Stimulated activated CD4-positive, alpha-beta T cell treated with anti-CD3 and anti-CD28 coated beads, Interleukin-4, amount 100 ng/mL, for 24 hours (primary cell): ENCODE results near the gene GDF9.

Source experiments
- DNase-seq: peaks from one replicate; pipeline ENCODE4 v3.0.0-alpha.2; 2020

GDF9 gene

DNA sequence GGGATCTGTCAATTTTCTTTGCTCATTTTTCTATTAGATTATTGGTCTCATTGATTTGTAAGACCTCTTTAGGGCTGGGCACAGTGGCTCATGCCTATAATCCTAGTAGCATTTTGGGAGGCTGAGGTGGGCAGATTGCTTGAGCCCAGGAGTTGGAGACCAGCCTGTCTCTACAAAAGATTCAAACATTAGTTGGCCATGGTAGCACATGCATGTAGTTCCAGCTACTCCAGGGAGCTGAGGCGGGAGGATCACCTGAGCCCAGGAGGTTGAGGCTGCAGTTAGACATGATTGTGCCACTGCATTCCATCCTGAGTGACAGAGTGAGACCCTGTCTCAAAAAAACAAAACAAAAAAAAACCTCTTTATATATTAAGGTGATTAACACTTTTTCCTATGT, 29.4 kb downstream of the GDF9 start:
- DNase-seq, result no peak

DNA sequence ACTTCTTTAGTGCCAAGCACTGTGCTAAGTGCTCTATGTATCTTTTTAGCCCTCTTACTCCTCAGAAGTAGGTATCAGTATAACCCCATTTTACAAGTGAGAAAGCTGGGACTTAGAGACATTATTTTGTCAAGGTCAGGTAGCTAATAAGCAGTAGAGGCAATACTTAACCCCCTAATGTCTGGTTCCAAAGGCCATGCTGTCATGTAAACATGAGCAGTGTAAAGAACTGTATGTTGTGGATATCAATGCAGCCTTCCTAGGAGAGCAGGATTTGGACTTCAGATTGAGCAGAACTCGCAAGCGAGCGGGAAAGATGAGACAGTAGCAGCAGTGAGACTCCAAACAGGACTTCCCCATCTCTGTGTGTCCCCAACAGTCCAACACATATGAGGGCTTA, 32.2 kb downstream of the GDF9 start:
- no peak for DNase-seq

DNA sequence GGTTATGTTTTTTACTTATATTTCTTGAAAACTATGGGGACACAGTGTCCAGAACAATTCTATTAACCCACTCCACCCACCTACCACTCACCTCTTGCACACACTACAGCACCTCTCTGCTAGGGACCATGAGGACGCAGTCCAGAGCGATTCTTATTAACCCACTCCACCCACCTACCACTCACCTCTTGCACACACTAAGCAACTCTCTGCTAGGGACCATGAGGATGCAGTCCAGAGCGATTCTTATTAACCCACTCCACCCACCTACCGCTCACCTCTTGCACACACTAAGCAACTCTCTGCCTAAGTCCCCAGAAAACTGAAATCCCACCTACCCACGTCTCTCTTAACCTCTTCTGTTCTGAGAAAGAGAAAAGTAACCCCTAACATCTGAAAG, 33.7 kb downstream of the GDF9 start:
- DNase-seq, result no peak

DNA sequence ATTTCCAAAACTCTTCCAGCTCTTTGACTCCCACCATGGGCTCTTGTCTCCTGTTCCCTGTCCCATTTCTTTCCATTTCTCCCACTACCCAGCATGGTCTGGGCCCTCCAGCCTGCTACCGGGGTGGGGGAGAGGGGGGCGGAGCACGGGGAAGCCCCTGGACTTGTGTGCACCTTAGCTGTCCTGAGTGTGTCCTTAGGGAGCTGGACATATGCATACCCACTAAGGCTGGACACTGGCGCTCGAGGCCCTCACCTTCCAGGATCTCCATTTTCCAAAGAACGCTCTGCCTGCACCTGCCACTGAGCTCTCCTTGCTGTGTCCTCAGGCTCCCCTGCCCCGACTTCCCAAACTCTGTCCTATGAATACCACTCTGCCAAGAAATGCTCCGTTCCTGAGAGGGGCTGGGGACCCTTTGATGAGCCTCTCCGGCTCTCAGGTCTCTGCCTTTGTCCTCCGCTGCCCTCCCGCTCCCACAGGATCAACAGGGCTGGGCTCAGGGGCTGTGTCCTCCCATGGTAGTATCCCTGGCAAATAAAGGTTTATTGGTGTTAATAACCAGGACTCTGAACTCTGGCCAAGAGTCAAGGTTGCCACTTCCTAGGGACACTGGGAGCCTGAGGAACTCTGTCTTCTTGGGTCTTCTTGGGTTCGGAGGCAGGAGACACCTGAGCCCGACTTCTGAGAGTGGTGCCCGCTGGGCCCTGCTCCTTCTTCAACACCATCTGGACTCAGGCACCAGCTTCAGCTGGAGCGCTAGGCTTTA, 35.0 kb downstream of the GDF9 start:
- DNase-seq, result no peak

DNA sequence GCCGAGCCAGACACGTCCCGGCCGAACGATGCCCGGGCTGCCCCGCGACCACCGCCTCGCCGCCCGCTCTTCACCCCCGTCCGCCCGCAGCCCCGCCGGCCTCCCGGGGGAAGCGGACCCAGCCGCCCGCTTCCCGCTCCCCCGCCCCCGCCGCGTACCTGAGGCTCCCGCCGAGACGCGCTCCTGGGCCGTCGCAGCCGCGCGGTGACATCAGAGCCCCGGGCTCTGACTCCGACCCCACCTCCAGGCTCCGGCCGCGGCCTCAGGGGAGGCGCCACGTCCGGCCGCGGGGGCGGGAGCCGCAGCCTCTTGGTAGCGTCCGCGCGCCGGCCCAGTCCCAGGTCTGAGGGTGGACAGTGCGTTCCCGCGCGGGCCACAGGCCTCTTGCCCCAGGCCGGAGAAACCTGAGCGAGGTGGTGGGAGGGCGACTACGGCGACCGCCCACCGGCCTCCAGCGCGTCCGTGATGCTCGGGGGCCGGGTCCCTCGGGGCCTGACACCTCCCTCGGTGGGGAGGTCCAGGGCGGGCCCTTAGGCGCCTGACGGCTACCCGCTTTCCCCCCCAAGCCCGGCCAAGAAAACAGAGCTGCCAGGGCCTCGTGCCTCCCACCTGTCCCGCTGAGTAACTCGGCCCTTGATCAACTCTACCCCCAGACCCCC, 35.7 kb downstream of the GDF9 start, which contains the start of gene SHROOM1:
SHROOM1 (minus strand) TSS at position 212 of the 659 bp plus-strand sequence. CDS start 4,507 bp downstream, outside the sequence.
- DNase-seq, result no peak

DNA sequence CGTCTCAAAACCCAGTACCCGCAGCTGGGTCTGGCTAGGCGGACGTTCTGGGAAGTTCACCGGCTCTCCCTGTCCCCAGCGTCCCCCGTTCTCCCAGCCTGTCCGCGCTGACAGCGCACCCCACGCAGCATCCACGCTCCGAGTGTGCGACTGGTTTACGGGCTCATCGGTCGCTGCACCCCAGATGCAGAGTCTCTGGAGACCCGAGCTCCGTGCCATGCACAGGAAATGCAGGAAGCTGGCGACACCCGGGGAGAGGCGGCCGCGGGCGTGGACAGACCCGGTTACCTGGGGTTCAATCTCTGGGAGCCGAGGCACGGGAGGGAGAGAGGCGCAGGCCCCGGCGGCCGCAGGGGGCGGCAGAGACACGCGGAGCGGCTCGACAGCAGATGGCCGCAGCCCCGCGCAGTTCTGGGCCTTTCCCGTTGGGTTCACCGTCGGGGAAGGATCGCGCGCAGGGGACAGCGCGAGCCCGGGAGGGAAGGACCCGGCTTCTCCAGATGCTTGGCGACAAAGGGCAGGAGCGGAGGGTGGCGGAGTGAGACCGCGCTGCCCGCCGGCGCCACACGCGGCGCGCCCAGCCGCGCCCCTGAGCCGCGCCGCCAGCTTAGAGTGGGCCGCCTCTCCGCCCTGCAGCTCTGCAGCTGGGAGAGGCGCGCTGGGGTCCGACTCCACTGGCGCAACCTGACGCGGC, 36.4 kb downstream of the GDF9 start:
- peak; percentile 70 for DNase-seq

DNA sequence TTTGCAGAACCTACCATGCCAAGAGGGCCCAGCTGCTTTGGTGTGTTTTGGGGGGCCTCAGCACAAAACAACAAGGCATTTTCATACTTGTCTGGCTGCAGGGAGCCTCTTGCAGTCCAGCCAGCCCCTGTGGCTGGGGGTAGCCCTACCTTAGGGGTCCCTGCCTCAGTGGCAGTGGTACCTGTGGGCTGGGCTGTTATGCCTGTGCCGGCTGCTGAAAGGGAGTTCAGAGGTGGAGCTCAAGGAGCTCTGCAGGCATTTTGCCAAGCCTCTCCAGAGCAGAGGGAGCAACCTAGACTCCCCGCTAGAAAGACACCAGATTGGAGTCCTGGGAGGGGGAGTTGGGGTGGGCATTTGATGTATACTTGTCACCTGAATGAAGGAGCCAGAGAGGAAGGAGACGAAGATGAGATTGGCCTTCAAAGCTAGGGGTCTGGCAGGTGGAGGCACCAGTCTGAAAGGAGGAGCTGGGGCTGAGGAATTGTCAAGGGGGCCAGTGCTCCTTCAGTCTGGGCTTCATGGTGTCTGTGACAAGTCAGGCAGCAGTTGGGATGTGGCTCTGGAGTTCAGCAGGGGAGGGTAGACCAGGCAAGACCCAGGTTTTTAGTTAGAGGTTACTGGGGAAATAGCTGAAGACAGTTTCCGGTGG, 37.3 kb downstream of the GDF9 start:
- DNase-seq, result no peak

DNA sequence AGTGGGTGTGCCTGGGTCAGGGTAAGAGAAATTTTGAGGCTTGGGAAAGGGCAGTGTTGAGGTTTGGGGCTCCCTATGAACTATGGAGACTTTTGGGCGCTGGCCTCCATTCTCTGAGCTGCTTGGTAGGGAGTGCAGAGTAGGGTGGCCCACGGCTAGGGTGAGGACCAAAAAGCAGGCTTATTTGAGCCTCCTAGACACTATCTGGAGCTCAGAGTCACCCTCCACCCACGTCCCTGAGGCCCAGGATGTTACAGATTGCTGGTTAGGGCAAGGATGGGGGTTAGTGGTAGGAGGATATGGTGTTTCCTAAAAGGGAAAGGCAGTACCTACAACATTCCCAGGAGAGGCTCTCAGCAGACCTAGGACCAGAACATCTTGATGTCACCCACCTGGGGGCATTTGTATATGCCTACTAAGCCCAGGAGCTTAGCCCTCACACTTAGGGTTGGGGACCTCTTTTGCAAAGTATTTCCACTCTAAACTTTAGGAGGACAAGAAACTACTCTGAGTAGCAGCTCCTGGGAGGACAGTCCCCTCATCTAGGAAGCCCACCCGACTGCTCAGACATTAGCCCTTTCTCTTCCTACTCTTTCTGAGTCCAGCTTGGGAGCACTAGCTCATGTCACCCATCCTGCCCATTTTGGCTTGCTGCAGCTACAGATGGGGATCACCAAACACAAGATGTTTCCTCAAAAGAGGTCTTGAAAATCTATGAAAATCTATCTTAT, 38.2 kb downstream of the GDF9 start:
- DNase-seq, result no peak

DNA sequence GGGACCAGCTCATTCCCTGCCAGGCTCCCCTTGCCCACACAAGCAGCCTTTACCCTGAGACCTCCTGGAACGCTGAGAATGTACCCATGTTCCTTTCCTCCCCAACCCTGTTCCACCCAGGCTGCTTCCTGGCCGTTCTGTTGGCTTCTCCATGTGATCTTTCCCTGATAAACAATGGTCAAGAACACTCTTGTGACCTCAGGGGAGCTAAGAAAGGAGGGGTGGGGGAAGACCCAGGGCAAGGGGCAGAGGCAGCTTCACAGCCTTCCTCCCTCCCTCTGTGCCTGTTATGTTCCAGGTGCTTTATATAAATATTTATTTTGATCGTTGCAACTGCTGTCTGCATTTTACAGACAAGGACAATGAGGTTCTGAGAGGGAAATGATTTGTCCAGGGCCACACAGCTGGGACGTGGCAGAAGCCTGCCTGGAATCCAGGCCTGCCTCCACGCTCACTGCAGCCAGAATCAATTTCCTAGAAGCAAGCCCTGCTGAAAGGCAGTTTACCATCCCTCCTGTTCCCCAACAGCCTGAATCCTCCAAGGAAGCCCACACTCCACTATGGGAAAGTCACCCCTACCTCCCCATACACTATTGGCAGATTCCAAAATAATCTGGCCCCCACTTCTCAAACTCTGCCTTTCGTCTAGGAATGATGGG, 39.7 kb downstream of the GDF9 start:
- no peak for DNase-seq

DNA sequence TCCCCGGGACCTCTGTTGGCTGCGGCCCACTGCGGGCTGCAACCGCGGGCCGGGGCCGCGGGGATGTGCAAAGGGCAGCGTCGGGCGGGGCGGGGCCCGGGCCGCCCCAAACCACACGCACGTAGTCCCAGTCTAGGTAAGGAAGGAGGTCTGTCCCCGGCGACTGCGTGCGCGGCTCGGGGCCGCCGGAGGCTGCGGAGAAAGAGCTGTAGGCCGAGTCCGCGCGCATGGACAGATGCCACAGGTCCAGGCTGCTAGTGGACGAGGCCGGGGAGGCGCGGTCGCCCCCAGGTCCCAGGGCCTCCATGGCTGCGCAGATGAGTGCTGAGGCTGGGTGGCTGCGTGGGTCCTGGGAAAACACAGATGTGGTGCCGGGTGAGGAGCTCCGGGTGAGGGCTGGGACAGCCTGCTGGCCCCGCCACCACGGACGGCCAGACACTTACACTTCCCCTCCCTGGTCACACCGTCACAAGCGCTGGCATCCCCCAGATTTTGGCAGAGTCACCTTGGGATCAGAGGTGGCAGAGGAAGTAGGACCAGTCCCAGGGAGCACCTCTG, 40.4 kb downstream of the GDF9 start:
- DNase-seq, result no peak

DNA sequence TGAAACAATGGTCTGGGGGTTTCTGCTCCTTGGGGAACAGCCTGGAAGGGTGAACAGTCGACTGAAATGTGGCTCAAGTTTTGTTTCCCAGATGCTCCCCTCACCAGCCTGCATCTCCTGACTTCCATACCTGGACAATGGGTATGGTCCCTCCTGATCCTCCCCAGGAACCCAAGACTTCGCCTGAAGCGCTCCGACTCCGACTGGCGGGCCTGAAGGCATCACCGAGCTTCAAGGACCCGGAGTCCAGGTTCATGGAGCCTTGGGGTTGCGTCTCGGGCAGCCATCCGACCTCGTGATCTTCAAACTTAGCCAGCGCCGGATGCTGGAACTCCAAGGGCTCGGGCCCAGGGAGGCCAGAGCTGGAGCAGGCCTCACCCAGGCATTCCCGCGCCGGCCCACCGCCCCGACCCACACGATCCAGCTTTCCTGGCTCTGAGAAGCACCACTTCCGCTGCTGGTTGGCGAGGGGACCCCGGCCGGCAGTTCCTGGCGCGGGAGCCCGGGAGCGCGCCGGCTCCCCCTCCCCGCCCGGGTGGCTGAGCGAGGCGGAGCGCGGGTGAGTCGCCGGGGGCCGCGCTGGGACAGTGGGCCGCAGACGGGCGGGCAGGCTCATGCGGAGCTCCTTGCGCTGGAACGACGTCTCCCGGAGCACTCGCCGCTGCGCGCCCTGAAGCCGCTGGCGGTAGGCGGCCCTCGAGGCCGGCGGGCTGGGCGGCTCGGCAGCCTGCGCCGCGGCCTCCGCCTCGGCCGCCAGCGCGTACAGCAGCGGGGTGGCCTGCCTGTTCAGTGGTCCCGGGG, 41.0 kb downstream of the GDF9 start:
- DNase-seq, result no peak

DNA sequence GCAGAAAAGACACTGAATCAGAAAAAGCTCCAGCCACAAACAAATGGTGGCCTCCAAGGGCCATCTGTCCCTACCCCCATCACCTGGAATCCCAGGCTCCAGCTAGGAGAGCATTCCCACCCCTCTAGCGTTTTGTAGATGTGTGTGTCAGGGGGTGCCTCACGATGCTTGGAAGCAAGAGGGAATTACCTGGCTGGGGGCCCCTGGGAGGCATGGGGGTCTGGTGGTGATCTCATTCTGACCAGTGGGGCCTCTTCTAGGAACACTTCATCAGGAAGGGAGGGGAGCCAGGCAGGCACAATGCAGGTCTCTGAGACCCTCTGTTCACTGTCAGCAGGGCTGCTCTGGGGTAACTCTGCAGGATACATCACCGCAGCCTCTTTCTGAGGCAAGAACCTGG, 41.8 kb downstream of the GDF9 start:
- no peak for DNase-seq

DNA sequence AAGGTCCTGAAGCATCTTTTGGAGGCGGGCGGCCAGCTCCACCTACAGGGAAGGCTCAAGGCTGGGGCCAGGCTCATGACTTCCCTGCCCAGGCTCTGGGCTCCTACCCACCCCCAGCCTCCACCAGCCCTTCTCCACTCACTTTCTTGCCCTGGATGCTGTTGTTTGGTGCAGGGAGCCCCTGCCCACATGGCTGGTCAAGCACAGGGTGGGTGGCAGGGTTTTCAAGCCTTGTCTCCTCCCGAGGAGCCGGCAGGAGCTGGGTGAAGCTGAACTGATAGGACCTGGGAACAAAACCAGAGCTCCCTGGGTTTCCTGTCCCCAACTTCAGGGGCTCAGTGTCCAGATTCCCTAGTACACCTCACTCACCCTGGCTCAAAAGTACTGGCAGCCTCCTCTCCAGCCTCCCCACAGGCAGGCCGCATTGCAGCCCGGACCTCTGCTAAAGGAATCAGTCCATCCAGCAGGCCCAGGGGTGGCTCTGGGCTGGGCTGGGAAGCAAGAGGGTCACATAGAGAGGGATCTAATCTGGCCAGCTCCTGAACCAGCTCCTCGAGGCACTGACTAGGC, 42.7 kb downstream of the GDF9 start:
- no peak for DNase-seq

DNA sequence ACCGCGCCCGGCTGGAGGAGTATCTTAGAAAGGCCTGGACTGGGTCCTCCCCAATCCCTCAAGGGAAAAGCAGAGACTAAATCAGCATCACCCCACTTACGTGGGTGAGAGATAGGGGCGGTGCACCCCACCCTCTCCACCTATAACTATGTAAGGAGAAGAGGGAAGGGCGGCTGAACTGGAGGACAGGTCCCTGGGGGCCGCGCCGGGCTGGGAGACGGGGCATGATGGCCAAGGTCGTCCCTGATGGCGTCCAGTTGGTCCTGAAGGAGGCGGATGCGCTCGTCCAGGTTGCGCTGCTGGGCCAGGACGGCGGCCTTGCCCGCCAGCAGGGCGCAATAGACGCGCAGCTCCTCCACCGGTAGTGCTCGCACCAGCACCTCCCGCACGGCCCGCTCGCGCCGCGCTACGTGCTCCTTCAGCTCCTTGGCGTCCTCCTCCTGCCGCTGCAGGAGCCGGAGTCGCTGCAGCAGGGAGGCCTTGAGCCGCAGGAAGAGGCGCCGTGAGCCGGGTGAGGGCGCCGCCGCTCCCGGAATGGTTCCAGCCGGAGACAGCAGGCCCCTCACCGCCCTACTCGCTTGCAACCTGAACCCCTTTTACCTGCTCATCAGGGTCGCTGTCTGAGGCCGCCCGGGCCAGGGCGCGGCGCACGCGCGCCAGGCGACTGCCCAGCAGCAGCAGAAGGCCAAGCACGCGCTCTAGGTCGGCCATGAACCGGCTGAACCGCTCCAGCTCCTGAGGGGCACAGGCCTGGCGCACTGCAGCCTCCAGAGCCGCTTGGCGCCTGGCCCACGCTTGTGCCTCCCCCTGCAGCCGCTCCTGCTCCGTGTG, 43.4 kb downstream of the GDF9 start:
- DNase-seq, result no peak

DNA sequence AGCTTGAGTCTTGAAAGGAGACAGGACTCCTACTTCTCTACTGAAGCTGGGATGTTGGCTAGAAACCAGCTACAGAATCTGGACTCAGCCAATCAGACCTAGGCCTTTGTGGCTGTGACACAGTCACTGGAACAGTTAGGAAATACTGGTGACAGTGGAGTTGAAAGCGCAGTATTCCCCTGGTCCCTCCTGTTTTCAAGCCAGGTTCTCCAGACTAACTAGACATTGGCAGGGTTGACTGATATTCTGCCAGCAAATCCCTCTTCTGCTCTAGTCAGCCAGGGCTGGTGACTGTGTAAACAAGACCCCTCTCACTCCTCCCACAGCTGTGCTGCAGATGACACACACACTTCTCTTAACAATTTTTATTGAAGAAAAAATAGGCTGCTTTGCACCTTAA, 44.5 kb downstream of the GDF9 start:
- DNase-seq, result no peak

DNA sequence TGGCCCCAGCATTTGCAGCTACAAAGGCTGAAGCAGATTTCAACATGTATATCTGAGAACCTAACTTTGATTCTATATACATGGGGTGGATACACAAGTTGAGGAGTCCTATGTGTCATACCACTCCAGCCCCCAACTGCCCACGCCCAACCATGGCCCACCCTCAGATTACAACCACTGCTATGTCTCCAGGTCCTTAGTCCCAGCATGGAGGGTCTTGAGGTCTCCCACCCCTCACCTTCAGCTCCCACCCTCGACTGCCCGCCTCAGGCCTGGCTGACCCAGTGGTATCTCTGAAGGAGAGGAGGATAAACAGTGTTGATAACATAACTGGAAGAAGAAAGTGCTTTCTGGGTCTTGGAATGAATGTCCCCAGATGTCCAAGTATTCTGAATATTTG, 44.9 kb downstream of the GDF9 start:
- DNase-seq, result no peak

DNA sequence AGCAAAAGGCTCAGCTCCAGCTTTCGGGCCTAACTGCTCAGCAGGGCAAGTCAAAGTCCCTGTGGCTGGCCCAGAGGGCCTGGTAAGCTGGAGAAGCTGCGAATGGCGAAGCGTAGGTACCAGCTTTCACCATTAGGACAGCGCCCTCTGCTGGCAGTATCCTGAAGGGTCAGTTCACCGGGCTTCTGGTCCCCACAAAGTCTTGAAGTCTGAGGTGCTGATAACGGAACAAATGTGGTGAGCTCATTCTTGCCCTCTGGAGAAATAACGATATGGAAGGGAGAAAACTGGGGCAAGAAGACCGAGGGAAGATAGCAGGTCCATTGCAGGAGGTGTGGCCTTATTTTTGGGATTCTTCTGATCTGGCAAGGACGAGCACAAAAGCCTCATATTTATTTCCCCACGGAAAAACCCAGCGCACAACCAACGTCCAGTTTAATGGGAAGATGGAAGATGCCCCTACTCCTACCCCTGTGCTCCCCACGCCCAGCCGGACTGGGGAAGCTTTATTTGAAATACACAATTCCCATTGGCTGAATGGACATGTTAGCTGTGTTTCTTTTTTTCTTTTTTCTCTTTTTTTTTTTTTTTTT, 46.0 kb downstream of the GDF9 start:
- DNase-seq, result peak; percentile 92

DNA sequence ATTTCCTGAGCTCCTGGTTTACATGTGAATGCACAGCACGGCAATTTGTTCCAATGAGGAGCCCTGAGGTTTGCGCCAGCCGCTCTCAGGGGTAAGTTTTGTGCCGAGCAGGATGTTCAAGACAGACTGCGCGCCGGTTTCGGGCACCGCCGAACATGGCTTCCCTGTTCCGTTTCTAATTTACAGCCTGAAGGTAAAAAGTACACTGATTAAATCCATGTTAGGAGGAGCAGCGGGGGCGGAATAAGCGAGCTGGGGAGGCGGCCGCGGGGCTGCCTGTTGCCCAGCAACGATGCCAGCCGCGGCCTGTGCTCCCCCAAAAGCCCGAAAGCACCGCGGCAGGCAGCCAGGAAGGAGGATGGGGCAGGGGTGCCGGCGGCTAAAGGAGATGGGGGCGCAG, 46.8 kb downstream of the GDF9 start:
- no peak for DNase-seq

DNA sequence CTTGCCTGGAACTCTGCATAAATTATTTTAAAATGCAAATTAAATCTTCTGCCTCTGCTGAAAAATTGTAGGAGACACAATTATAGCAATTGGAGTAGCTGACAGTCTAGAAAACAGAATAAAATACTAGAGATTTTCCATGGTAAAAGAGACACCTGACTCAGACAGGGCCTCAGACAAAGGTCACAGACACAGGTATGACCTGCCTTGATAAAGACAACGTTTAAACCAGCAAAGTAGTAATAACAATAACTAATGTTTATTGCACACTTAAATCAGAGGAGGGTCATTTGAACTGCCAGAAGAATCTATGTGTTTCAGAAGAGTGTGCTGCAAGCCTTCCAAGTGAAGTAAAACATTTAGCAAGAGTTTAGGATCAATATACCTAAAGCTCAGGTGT, 49.3 kb downstream of the GDF9 start:
- DNase-seq, result no peak
